Fibroblast of skin of left quadriceps (primary cell): ENCODE results near the gene SORCS3.

Experiments used
- DNase-seq, 2 experiments: peaks; one replicate each; pipeline ENCODE4 v3.0.0-alpha.2; 2013; ENCODE audit warnings: low read depth in 2 of 2

Gene SORCS3

DNA sequence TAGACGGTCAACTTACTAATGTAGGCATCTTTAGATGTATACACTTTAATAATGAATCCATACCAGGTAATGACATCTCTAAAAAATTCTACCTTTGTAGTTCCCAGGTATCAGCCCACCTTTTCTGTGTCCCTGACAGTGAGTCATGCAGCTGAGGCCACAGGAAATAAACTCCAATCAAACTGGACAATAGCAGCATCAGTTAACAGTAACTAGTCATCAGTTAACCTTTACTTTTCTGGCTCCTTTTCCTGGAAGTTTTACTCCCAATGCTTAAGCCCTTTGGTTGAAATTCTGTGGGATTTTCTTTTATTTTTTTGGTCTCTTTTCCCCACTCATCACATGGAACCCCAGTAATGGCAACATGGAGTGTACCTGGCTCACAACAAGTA lies 617.6 kb downstream of the SORCS3 start:
- DNase-seq: no peak

DNA sequence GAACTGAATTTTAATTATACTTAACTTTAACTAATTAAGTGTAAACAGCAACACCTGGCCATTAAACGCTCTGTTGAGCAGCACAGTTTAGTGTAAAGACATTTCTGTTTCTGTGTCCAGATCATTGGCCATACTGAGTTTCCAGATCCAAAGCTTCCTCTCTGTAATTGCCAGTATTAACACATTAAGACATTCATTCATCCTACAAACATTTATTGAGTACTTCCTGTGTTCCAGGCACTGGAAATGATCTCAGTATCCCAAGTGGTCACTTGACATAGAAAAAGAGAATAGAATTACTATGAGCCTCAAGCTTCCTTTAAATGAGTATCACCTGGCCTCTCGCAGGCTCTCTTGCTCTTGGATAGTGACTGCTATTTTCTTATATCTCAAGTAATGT lies 618.1 kb downstream of the SORCS3 start:
- DNase-seq: no peak

DNA sequence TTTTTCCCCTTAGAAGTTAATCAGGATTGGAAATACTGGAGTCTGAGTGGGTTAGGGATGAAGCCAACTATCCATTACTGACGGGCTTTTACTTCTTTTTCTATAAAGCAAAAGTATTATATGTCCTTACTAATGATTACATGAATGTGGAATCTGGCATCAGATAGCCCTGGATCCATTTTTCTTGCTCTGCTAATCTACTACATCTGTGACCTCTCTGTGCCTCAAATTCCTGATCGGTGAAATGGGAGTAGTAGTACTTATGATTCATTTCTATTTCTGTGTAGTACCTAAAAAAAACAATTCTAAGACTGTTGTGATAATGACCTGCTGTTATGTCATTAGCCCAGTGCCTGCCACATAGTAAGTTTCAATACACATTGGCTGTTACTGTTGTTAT lies 621.6 kb downstream of the SORCS3 start:
- DNase-seq: peak; percentile 12 to 17

DNA sequence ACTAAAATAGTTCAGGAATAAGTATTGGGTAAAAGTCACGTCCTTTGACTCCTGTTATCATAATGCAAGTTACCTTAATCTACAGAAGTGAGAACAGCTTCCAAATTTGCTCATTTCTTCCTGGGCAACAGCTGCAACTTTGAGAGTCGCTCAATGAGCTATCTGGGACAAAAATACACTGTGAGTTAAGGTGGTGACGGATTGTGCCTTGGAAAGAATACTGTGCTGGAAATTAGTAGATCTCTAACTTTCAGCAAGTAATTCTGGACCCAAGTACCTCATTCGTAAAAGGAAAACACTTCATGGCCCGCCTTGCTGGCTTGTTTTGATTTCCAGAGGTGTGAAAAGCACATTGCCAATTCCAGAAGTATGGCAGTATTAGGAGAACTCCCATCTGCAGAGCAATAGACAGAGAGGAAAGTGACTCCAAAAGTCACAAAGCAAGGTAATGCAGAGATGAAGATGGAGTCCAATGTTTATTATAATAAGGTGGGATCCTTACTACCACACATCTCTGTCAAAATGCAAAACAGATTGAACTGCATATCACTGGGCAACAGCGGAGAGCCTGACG lies 626.0 kb downstream of the SORCS3 start:
- DNase-seq: no peak

DNA sequence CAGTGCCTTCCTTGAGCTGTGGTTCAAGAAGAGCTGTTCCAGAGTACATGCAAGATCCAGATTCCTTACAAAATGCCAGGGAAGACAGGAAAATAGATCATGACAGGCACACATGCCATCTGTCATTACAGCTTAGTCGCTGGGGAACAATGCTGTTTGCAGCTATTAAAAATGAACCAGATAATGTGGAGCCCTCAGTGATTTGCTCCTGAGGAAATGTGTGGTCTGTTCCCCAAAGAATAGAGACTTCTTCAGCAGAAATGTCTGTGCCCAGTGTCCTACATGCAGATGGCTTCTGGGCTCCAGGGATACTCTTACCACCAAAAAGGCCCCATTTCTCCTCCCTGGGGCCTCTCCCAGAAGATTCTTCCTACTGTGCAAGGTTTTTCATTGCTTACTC lies 627.9 kb downstream of the SORCS3 start:
- no peak for DNase-seq

DNA sequence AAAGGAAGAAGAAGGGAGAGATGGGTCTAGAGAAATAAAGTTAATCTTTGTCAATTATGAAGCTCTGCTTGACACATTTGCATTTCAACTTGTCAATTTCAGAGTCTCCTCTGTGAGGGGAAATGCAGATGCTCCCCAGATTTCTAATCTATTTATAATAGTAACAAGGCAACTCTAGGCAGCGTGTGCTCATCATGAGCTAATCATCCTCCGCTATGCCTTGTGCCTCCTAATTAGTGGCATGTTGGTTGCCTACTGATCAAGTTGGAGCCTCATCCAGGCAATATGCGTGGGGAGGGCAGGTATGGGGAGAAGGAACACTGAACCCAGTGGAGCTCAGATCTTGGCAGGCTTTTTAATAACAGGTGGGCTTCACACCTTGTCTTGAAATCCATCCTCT lies 628.6 kb downstream of the SORCS3 start:
- DNase-seq: no peak

DNA sequence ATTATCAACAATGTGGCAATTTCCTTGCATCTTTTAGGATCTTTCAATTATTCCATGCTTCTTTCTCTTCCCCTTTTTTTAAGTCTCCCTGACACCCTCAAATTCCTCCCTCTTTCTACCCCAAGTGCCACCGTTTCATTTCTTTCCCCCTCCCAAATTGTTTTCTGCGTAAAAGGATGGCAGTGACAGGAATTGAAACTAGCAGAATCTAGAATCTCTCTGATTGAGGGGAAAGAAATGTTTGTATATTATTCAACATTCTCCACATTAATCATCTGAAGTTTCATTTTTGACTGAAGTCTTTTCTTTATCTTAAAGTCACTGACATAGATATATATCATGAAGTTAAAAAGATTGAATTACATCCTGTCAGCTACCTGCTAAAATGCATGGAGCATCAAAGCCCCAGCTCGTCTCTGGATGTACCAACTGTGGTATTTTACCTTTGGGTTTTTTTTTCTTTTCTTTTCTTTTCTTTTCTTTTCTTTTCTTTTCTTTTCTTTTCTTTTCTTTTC lies 633.5 kb downstream of the SORCS3 start:
- no peak for DNase-seq

DNA sequence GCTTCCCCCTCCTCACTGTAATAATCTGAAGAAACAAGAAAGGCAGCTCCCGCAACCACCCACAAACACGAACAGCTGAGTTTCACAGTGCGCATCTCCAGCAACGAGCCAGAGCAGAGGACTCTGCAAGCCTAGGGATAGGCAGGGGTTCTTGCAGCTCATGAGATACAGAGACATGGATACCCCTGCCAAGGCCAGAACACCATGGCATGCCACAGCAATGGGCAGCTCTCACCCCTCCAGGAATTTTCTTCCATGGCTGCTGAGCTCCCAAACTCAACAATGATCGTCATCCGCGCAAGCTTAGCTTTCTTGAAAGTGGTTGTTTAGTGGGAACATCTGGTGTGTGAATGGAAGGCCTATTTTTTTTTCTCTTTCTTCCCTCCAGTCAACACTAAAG lies 637.3 kb downstream of the SORCS3 start:
- no peak for DNase-seq

DNA sequence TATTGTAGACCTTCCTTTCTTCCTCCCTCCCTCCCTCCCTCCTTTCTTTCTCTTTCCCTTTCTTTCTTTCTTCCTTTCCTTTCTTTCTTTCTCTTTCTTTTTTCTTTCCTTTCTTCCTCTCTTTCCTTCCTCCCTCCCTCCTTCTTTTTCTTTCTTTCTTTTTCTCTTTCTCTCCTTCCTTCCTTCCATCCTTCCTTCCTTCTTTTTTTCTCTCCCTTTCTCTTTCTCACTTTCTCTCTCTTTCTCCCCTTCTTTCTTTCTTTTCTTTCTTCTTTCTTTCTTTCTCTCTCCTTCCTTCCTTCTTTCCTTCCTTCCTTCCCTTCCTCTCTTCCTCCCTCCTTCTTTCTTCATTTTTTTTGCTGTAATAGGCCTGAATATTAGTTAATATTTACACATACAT lies 638.0 kb downstream of the SORCS3 start:
- no peak for DNase-seq

DNA sequence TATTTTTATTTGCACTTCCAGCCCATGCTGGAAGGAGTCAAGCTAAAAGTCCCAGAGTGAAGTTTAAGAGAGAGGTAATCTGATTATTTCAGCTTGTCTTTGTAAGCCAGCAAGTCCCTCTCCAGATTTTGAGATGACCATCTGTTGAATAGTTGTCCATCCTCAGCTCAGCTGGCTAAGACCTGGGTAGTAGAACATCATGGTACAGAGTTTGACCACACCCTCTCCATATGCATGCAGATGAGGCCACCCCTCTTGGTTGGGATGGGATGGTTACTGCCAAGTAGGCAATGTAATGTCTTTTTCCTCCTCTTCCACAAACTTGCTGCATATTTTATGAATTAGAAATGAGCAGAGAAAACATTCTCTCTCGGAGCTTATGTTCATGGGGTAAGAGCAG lies 639.8 kb downstream of the SORCS3 start:
- DNase-seq: no peak

DNA sequence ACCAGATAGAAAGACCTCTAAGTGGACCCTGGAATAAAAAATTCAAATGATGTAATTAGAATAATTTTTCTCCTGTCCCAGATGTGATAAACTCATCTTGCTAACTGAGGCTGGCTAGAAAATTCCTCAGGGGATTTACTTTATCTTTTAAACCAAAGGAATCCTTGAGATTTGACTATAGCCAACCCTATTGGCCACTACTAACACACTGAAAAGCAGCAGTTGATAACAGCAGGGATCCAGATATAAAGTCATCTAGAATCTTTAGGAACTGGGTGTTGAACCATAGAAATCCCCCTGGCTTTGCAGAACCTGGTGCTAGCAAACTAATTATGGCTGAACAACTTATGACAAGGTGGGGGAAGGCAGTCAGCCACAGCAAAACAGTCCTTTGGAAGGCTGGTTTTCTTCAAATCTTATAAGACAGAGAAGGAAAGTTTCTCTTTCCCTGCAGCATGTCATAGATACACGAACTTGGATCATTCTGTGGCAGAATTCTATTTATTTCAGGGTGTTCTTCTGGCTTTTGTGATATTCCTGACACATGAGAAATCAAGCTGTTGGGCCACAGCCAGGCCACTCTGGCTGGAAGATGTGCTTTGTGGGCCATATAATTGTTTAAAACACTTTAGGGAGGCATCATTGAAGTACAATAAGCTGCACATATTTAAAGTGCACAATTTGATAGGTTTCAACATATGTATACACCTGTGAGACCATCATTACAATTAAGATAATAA lies 643.6 kb downstream of the SORCS3 start:
- DNase-seq: no peak

DNA sequence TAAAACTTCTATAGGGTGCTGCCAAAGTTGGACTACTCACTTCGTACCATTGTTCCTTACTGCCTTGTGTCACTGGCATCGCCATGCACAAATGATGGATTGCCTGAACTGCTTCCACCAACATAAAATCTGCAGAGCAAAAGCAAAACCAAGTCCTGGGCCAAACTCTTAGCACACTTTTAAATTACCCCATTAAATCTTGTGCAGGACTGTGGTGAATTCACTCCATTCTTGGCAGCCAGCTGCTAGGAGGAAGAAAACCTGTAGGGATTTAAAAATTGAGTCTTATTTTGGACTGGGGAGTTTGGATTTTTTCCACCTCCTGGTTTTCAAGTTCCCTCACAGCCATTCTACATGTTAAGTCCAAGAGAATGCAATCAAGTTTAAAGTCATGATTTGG lies 646.9 kb downstream of the SORCS3 start:
- DNase-seq: no peak

DNA sequence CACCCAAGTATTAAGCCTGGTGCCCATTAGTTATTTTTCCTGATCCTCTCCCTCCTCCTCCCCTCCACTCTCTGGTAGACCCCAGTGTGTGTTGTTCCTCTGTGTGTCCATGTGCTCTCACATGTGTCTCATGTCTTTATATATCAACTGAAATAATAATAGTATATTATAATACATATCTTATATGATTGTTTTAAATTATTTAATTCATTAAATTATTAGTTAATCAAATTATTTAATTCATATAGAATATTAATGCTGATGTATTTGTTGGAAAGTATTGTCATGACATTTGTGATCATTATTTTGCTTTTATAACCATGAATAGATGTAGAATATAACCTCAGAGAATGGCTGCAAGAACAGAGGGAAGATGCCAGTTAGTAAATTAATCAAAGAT lies 647.5 kb downstream of the SORCS3 start:
- no peak for DNase-seq

DNA sequence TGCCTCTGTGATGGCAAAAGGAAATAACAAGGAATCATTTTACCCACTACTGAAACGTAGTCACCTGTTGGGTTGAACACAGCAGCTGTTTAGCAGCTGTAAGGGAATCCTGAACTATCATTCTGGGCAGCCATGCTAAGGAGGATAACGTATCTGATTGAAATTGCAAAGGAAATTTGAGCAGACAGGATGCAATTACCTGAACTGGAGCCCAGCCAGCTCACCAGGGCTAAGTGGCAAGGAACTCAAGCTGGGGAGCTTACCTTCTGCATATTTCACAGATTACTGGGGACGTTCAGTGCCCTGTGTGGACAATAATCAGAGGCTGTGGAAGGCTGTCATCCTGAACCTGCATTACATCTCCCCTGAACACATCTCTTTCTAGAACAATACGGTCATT lies 650.5 kb downstream of the SORCS3 start:
- DNase-seq: no peak

DNA sequence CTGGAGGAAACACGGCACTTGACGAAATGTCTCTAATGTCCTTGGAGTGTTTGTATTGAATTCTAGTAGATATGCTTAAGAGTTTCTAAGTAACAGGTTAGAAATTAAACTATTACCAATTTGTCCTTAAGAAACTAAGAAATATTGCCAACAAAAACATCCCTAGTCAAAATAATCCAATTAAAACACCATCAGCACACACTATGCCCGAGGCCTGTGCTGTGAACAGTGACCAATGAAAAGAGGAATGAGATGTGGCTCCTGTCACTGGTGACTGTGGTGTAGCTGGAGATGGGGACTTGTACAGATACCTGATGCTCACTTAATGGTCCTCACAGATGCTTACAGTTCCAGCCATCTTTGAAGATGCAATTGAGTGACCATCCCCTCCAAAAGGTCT lies 651.1 kb downstream of the SORCS3 start:
- no peak for DNase-seq
